HG03066 (cell line): ENCODE results near the gene TLR6.
"Not testable (repeated sequence)": the region's sequence is repeated elsewhere in the genome, so short reads cannot be mapped to it uniquely, and the experiment has no call there.

Source experiments
- ATAC-seq: cut with Tn5 transposase; IDR thresholded peaks from one replicate; pipeline ENCODE4 v1.9.1; 2021; ENCODE audit warnings: low read depth; ENCODE audit not compliant: unreplicated experiment

The TLR6 gene

GRCh38 chr4:38794051-38794450 is 62.6 kb downstream of the TLR6 start:
- no peak for ATAC-seq

GRCh38 chr4:38791010-38791409 is 65.6 kb downstream of the TLR6 start:
- ATAC-seq: no peak

DNA sequence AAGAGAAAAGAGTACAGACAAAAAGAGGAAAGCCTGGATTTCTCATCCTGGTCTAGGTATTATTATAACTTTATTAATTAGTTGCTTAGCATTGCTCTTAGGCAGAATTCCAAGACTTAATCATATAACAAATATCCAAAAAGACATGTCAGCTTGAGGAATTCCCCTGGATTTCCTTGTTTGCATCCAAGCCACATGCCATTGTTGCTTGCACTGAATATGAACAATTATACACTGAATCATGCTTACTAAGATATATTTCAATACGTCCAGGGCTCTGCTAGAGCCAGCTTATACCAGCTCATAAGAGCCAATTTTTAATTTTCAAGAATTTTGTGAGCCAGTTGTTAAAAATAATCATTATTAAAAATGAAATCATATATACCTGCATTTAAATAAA is 68.3 kb downstream of the TLR6 start:
- ATAC-seq: no peak

DNA sequence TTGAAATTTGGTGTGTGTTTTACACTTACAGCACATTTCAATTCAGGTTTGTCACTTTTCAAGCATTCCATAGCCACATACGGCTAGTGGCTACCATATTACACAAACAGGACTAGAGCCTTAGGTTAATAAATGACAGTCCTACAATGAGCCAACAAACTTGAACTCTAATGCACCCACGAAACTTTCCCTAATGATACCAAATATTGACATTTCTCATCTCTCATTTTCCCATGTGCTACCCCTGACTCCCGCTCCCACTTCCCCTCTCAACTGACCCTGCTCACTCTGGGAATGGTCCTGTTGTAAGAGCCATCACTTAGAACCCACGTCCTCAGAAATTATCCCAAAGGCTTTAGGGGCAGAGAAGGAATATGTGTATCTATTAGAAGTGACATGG is 68.9 kb downstream of the TLR6 start:
- no peak for ATAC-seq

GRCh38 chr4:38785901-38786402 is 70.7 kb downstream of the TLR6 start:
- peak; percentile 39 for ATAC-seq

GRCh38 chr4:38785041-38785790 is 71.4 kb downstream of the TLR6 start:
- no peak for ATAC-seq

DNA sequence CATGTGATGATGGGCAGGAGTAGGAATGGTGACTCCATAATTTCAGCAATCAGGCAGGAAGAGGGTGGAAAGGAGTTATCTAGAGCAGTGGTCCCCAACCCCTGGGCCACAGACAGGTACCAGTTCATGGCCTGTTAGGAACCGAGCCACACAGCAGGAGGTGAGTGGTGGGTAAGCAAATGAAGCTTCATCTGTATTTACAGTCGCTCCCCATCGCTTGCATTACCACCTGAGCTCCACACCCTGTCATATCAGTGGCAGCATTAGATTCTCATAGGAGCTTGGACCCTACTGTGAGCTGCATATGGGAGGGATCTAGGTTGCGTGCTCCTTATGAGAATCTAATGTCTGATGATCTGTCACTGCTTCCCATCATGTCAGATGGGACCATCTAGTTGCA is 72.5 kb downstream of the TLR6 start:
- no peak for ATAC-seq

GRCh38 chr4:38783109-38783460 is 73.5 kb downstream of the TLR6 start:
- ATAC-seq: no peak

- peak; percentile 52 for ATAC-seq
Measured at GRCh38 chr4:38782452-38783108, 74.0 kb downstream of the TLR6 start, which contains the start of gene TLR10. TLR10 (minus strand) TSS chr4:38782990; CDS start chr4:38775590, 7,400 bp downstream.

GRCh38 chr4:38781854-38782261 is 74.8 kb downstream of the TLR6 start:
- ATAC-seq: no peak

DNA sequence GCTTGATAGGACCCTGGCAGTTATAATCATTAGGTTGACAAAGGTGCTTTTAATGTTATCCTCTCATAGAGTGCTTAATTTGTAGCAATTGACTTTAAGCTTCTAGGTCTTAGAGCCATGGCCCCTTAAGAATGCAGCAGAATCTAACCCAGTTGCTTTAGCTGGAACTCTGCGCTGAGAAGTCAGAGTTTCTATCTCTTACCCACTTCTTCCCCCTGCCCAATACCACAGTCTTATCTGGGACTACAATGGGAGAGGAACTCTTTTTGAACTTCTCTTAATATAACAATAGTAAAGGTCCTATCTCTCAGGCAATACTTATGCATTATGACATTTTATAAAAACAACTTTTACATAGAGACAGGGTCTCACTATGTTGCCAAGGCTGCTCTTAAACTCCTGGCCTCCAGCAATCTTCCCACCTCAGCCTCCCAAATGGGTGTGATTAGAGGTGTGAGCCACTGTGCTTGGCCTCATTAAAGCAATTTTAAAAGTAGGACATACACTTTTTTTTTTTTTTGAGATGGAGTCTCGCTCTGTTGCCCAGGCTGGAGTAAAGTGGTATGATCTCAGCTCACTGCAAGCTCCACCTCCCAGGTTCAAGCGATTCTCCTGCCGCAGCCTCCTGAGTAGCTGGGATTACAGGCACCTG is 75.7 kb downstream of the TLR6 start:
- ATAC-seq: no peak

DNA sequence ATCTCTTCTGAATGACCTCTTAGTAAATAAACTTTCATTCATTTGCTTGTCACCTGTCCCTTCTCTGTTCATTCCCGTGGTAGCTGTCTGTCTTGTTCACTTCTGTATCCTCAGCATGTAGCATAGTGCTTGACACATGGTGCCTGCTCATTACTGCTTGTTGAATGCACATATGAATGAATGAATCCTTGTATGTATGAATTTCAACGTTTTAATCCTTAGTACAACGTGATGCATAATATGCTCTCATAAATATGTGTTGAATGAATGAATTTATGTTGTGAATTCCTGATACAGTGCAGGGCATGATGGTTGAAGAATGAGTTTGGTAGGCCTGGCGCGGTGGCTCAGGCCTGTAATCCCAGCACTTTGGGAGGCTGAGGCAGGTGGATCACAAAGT is 76.8 kb downstream of the TLR6 start:
- no peak for ATAC-seq

DNA sequence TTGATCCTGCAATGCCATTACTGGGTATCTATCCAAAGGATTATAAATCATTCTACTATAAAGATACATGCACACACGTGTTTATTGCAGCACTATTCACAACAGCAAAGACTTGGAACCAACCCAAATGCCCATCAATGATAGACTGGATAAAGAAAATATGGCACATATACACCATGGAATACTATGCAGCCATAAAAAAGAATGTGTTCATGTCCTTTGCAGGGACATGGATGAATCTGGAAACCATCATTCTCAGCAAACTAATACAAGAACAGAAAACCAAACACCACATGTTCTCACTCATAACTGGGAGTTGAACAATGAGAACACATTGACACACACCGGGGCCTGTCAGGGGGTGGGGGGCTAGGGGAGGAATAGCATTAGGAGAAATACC is 78.7 kb downstream of the TLR6 start:
- not testable (repeated sequence) for ATAC-seq

DNA sequence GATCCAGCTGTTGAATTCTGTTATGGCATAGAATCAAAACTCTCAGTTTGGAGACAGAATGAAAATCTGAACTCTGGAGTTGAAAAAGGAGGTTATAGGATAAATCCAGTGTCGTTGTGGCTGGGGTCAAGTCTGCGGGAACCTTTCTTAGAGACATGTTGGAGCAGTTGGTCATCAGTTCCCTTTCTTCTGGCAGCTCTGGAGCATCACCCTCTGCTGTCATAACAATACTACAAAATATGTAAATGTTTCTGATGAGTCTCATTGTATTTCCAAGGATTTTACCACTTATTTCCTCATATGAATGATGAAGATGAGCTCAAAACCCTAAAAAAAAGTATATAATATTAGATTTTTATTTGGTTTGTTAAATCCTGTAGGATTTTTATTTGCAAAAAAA is 81.3 kb downstream of the TLR6 start:
- no peak for ATAC-seq

DNA sequence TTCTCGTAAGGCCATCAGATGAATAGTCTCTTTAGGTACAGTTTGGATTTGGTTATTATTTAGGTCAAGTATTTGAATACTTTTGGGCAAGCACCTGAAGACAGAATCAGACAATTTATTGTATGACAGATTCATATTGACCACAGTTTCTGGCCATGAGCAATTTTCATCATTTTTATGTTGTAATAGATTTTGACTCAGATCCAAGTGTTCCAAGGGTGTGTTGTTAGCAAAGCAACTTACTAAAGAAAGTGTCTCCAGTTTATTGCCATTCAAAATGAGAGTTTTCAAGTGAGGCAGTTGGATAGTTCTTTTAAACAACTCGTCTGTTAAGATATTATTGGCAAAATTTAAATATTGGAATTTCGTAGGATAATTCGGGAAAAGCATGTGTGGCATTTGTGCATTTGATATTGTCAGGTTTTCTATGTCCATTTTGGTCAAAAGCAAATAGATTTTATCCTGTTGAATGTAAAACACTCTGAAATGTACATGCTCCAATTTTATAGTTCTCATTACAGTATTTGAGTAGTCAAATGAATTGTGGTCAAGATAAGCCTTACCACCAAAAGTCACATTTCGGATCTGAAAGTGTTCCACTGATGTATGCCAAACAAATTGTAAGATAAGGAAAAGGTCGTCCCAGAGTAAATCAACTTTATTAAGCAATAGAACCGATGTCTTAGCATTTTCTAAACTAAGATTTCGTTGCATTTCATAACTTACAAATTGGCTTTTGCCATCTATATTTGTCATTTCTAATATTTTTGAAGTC is 82.2 kb downstream of the TLR6 start:
- ATAC-seq: no peak
